ENCODE data around the gene HSD17B2. TPM values are rescaled to one million over a fixed set of nuclear protein-coding genes. Genes with fewer than 3 reads are reported as not detected.
"Not testable (repeated sequence)": the region's sequence is repeated elsewhere in the genome, so short reads cannot be mapped to it uniquely, and the experiment has no call there.

Gene HSD17B2
- total RNA-seq, 1 donor from 2014 or later, result not detected

DNA sequence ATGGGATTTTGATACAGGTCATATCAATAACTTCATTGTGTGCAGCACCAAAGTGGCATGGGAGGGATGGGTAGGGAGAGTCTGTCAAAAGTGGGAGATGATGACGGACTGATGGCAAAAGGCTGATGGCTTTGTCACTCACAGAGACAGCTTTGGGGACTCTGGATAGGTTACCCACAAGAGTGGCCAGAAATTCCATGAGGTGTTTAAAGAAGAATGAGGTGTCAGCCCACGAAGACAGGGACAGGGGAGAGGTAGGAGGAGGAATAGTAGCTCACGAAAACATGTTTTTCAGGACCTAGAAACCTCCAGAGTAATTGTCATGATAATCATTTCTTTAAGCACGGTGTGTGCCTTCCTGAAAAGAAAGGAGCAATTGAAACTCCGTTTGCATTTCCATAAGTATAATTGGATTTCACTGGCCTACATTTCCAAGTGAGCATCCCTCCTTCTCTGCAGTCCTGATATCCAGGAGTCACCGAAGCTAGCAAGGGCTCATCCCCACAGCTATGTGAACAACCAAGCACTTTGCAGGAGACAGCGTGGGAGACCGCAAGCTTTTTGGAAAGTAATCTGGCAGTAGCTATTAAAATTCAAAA is 60.0 kb downstream of the HSD17B2 start:
- no peak for ATAC-seq (ENCODE audit: poor library complexity)
- no peak for DNase-seq
- intact Hi-C loops (cut with DNase I), result no loop called here

DNA sequence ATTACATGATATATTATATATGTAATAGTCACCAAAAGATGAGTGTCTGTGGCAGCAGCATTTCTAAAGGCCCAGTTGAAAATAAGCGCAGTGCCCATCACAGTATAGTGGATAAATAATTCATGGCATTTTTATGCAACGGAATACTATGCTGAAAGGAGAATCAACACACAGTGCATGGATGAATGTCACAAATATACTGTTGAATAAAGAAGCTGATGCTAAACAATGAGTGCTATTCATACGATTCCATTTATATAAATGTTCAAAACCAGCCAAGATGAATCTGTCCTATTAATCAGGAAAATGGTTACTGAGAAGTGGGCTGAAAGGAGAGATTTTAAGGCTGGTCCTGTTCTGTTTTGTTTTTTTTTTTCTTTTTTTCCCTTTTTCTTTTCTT is 61.6 kb downstream of the HSD17B2 start:
- intact Hi-C loops (cut with DNase I), result no loop called here
- ATAC-seq (ENCODE audit: poor library complexity) (no peak), DNase-seq (no peak)

- intact Hi-C loops (cut with DNase I), result no loop called here
- no peak for DNase-seq
- no peak for ATAC-seq (ENCODE audit: poor library complexity)
Measured at GRCh38 chr16:82105107-82105506, 70.1 kb downstream of the HSD17B2 start.

- intact Hi-C loops (cut with DNase I), result no loop called here
- DNase-seq (no peak), ATAC-seq (ENCODE audit: poor library complexity) (no peak)
Measured at GRCh38 chr16:82108100-82108499, 73.0 kb downstream of the HSD17B2 start.

GRCh38 chr16:82108774-82109173 is 73.7 kb downstream of the HSD17B2 start:
- intact Hi-C loops (cut with DNase I), result no loop called here
- ATAC-seq (ENCODE audit: poor library complexity) (no peak), DNase-seq (no peak)

DNA sequence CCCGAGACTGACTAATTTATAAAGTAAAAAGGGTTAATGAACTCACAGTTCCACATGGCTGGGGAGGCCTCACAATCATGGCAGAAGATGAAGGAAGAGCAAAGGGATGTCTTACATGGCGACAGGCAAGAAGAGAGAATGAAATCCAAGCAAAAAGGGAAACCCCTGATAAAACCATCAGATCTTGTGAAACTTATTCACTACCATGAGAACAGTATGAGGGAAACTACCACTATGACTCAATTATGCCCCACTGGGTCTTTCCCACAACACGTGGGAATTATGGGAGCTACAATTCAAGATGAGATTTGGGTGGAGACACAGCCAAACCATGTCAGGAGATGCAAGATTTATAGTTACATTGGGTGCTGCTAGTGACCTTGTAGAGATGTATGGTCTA is 74.2 kb downstream of the HSD17B2 start:
- intact Hi-C loops (cut with DNase I); ATAC-seq (ENCODE audit: poor library complexity); DNase-seq: not testable (repeated sequence)

DNA sequence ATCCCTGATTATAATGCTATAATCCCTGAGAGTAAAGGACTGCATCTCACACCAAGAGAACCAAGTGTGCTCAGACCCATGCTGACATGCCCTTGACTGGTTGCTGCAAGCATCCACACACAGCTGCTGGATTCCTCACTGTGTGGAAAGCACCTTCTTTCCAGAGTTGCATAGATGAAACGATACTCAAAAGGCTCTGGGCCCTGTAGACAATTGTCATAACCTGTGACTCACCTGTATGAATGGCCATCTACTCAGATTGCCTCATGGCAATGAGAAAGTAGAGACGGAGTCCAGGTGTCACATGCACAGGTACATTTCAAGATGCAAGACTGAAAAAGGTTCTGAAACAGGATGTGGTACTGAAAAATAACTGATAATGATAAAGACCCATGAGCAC is 76.9 kb downstream of the HSD17B2 start:
- DNase-seq (no peak), ATAC-seq (ENCODE audit: poor library complexity) (no peak)
- intact Hi-C loops (cut with DNase I), result no loop called here

GRCh38 chr16:82113741-82114140 is 78.7 kb downstream of the HSD17B2 start:
- intact Hi-C loops (cut with DNase I), result no loop called here
- ATAC-seq (ENCODE audit: poor library complexity) (no peak), DNase-seq (no peak)

GRCh38 chr16:82116535-82116934 is 81.5 kb downstream of the HSD17B2 start:
- intact Hi-C loops (cut with DNase I), result no loop called here
- DNase-seq, result no peak
- ATAC-seq (ENCODE audit: poor library complexity), result no peak

DNA sequence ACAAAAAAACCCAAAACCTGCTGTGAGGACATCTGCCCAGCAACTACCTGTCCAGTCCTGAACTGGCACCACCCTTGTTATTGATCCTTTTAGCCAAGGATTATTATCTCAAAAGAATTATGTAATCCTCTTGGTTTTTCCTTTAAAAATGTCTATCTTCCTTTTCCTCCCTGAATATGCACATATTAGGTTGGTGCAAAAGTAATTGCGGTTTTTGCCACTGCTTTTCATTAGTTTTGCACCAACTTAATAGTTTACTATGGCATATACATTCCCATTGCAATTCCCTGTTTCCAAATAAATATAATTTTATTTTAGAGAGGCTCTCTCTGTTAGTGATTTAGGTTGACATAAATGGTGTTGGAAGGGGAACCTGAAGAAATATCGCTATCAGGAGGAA is 83.7 kb downstream of the HSD17B2 start:
- DNase-seq, result no peak
- ATAC-seq (ENCODE audit: poor library complexity), result no peak
- intact Hi-C loops (cut with DNase I), result no loop called here

DNA sequence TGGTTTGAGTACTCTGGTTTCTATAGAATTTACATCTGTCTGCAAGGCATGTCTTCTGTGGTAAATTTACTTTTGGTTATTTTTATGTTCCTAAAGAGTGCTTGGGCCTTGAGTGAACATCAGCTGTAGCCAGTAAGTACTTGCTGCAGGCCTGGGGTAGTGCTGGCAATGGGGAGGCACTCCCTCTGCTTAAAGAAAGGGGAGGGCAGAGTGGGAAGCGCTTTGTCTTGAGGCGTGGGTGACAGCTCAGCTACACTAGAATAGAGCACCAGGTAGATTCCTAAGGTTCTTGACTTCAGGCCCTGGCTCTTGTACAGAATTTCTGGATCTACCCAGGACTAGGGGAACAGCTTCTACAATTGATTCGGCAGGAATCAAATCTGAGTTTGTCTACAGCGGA is 84.4 kb downstream of the HSD17B2 start:
- ATAC-seq (ENCODE audit: poor library complexity) (no peak), DNase-seq (no peak)
- intact Hi-C loops (cut with DNase I), result no loop called here

DNA sequence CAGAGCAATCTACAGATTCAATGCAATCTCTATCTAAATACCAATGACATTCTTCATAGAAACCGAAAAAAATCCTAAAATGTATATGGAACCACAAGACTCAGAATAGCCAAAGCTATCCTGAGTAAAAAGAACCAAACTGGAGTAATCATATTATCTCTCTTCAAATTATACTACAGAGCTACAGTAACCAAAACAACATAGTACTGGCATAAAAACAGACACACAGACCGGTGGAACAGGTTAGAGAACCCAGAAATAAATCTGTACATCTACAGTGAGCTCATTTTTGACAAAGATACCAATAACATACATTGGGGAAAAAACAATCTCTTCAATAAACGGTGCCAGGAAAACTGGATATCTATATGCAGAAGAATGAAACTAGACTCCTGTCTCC is 89.6 kb downstream of the HSD17B2 start:
- intact Hi-C loops (cut with DNase I), result no loop called here
- DNase-seq (no peak), ATAC-seq (ENCODE audit: poor library complexity) (no peak)

DNA sequence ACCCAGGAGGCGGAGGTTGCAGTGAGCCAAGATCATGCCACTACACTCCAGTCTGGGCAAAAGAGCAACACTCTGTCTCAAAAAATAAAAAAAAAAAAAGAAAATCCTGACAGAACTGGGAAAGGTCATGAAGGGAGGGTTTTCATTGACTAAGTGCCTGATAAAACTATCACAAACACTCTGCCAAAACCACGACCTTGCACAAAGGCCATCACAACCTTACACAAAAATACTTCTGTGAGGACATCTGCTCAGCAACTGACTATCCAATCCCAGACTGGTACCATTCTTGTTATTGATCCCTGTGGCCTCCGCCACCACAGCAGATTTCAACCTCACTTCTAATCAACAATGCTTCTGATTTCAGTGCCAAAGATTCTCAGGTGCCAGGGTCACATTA is 94.8 kb downstream of the HSD17B2 start:
- ATAC-seq (ENCODE audit: poor library complexity), result no peak
- no peak for DNase-seq
- intact Hi-C loops (cut with DNase I), result no loop called here

DNA sequence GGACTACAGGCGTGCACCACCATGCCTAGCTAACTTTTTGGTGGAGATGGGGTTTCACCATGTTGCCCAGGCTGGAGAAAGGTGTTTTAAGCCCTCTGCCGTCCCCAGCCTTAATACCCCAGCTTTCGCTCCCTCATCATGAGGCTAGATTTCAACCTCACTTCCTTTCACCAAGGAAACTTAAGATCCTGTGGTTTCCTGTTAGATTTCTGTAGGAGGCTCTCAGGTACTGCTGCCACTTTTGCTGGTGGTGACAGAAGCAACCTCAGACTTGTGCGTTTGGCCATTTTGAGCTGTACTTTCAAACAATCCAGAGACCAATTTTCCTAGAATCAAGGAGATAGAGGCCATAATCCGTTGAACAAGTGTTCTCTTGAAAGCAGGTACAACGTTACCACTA is 98.7 kb downstream of the HSD17B2 start:
- intact Hi-C loops (cut with DNase I), result no loop called here
- DNase-seq, result no peak
- no peak for ATAC-seq (ENCODE audit: poor library complexity)

DNA sequence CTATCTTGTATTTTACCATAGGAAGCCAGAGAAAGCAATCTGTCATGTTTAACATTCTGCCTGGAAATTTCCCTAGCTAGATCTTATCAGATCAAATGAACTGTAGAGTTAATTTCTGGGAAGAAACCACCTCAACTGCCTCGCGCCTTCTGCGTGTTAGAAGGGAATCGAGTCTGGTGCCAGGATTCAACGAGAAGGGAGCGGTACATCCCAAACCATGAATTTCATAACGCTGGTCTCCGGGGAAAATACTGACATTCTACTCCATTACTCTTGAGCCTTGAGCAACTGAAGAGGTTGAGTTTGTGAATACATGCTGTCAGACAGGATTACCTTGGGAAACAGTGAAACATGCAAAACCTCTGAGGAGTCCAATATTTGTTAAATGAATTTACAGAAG is 99.8 kb downstream of the HSD17B2 start:
- ATAC-seq (ENCODE audit: poor library complexity) (no peak), DNase-seq (no peak)
- intact Hi-C loops (cut with DNase I), result no loop called here

DNA sequence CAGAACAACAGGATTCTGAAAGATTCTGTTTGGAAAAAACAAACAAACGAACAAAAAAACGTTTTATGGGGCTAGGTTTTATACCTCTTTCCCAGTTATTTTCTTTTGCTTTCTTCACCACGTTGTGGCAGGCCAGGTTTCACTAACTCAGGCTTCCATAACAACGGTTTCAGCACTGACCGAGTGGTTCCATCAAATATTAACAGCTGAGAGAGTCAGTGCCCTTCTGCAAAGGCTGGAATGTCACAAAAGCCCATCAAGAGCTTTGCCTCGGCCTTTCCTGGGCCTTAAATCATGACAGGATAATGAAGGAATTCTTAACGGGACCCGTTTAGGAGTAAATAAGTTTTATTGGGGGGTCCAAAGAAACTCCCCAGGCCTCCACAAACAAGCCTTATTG is 100.8 kb downstream of the HSD17B2 start:
- intact Hi-C loops (cut with DNase I), result no loop called here
- no peak for DNase-seq
- ATAC-seq (ENCODE audit: poor library complexity), result no peak

DNA sequence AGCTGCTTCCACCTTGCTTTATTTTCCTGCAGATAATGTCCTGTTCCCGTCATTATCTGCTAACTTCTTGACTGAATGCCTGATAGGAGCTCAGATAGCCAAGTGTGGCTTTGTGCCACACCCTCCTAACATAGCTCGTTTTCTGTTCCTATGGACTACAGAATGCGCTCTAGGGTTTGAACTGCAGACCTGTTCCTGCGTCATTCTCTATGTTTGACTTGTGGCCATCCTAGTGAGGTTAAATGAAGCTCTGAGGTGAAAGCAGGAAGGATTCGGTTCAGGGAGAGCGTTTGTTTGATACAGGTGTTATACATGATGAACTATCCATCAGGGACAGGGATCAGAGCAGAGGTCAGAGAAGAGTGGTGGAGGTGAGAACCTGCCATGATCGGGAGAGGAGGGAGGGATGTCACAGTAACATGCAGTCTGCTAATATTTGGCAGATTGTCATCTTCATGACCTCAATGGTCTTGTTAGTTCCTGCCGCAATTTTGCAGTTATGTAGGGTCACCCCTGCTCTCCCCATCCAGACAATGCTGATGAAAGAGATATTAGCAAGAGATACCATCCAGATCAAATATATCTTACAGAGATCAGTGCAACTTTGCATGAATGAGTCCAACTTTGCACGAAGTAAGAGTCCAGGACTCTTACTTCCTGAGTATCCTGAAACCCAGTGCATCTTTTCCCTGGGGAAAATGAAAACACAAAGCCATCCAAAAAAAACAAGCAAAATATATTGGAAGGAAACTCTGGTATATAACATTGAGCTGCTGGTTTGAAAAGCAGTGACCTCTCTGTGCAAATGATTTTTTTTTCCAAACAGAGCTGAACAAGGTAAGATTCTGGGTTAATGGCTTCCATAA is 102.1 kb downstream of the HSD17B2 start:
- ATAC-seq (ENCODE audit: poor library complexity), result no peak
- no peak for DNase-seq
- intact Hi-C loops (cut with DNase I), result no loop called here

- DNase-seq (no peak), ATAC-seq (ENCODE audit: poor library complexity) (no peak)
- intact Hi-C loops (cut with DNase I), result no loop called here
Measured at GRCh38 chr16:82137822-82138167, 102.7 kb downstream of the HSD17B2 start.

DNA sequence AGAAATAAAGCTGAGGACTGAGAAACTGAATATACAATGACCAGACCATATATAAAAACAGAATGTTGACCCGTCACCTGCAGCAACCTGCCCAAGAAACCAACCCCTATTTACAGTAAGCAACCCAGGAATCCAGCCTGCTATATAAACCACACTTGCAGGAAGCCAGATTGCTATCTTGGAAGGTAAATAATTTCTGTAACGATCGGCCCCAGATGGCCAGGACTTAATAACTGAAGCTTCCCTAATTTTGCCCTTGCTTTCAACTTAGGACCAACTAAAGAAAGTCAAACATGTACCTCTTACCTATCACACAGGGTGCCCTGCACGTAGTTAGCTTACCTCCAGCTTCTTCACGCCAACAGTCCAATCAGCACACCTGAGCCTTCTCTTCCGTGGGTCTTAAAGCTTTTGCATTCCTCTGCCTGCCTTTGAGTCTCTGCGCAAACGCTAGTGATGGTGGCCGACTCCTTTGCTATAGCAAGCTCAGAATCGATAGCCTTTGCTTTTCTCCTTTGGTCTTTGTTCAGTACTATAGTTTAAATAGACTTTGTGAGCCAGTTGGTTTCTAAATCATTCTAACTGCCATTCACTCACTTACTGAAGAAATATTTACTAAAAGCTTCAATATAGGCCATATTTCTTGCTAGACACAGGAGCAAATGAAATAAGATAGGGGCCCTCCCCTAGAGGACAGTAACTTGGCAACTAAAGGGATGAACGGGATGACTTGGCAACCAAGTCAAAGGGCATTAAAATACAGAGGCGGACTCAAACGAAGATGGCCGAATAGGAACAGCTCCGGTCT is 103.6 kb downstream of the HSD17B2 start:
- DNase-seq (no peak), ATAC-seq (ENCODE audit: poor library complexity) (no peak)
- intact Hi-C loops (cut with DNase I), result no loop called here

- ATAC-seq (ENCODE audit: poor library complexity); DNase-seq; intact Hi-C loops (cut with DNase I): not testable (repeated sequence)
Measured at GRCh38 chr16:82139286-82139571, 104.2 kb downstream of the HSD17B2 start.
